Measurements from ENCODE around the gene JPH4. TPM values are rescaled to one million over a fixed set of nuclear protein-coding genes. Genes with fewer than 3 reads are reported as not detected.
A peak's percentile ranks its signal among the peaks of the same experiment; 100 is the strongest.

JPH4 gene
- total and polyA plus RNA-seq, 7 donors, result 0.01 to 0.62 (median 0.13) TPM

GRCh38 chr14:23564181-23564812 lies 14.3 kb downstream of the JPH4 start:
- H3K27ac ChIP-seq, result no peak overlapping the region
- peaks cover 0 to 10% of the 10 kb centered on the region in 2 donors for H3K36me3 ChIP-seq (ENCODE audit: insufficient read depth in 1 of 2, low read depth in 1 of 2)
- WGBS, 3 donors, result 84 to 91% (median 90%) methylated on average over 12 to 13 of the region's 13 CpGs
- H3K4me3 ChIP-seq, result no peak overlapping the region
- TF ChIP-seq, protein P1, sequence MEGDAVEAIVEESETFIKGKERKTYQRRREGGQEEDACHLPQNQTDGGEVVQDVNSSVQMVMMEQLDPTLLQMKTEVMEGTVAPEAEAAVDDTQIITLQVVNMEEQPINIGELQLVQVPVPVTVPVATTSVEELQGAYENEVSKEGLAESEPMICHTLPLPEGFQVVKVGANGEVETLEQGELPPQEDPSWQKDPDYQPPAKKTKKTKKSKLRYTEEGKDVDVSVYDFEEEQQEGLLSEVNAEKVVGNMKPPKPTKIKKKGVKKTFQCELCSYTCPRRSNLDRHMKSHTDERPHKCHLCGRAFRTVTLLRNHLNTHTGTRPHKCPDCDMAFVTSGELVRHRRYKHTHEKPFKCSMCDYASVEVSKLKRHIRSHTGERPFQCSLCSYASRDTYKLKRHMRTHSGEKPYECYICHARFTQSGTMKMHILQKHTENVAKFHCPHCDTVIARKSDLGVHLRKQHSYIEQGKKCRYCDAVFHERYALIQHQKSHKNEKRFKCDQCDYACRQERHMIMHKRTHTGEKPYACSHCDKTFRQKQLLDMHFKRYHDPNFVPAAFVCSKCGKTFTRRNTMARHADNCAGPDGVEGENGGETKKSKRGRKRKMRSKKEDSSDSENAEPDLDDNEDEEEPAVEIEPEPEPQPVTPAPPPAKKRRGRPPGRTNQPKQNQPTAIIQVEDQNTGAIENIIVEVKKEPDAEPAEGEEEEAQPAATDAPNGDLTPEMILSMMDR (IDR thresholded peaks at IDR 0.05), result no peak
- no peak for DNase-seq
- H3K9me3 ChIP-seq, result no peaks in the 10 kb centered on the region
- no peak for ATAC-seq
- intact Hi-C loops (cut with DNase I), result loop anchor here (5.0 to 10.0 kb wide), 2 partner anchors 237 to 299 kb away; no protein-coding TSS in a partner anchor
- no peaks in the 10 kb centered on the region for H3K27me3 ChIP-seq (ENCODE audit: insufficient read depth in 3 of 3, low read length in 2 of 3)
- H3K4me1 ChIP-seq, result peaks cover 3% of the 10 kb centered on the region

DNA sequence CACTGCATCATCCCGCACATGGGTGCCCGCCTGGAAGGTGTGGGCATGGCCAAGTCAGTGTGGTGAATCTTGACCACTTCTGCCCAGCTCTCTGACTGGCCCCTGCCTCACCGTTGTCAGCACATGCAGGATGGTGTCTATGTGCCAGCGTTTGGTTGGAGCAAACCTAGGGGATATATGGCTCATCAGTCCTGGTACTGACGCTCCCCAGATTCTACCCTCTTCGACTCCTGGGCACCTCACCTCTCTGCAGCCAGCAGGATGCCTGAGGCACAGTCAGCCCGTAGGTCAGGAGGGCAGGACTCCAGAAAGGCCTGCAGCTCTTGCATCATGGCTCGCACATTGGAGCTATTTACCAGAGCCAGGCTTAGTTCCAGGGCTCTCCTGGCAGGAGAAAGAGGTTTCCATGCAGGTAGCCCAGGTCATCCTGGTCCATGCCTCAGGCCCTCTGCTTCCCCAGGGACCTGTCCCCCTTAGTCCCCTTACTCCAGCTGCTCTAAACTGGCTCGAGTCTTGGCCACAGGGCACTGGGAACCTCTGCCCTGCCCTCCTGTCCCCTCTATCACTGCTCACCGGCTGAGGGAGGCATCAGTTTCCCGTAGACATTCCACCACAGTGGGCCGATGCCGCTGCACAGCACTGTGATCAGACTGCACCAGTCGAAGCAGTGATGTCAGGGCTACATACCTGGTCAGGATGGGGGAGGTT lies 15.0 kb downstream of the JPH4 start:
- ATAC-seq, result no peak
- H3K36me3 ChIP-seq (ENCODE audit: insufficient read depth in 1 of 2, low read depth in 1 of 2), result peaks cover 0 to 17% of the 10 kb centered on the region in 2 donors

GRCh38 chr14:23562822-23563472 lies 15.6 kb downstream of the JPH4 start:
- 79 to 100% (median 93%) methylated on average over 2 of the region's 2 CpGs for WGBS, 3 donors
- H3K27ac ChIP-seq, result no peak overlapping the region

More for the DNA sequence above, 15.0 kb downstream of the JPH4 start:
- no peak for DNase-seq
- H3K27ac ChIP-seq, result no peak overlapping the region
- no peaks in the 10 kb centered on the region for H3K9me3 ChIP-seq
- TF ChIP-seq, protein P1 (IDR thresholded peaks at IDR 0.05), result no peak
- no peaks in the 10 kb centered on the region for H3K27me3 ChIP-seq (ENCODE audit: insufficient read depth in 3 of 3, low read length in 2 of 3)
- no peak overlapping the region for H3K4me3 ChIP-seq
- 71 to 77% (median 72%) methylated on average over 14 of the region's 14 CpGs for WGBS, 3 donors
- intact Hi-C loops (cut with DNase I), result loop anchor here (2.0 to 10.0 kb wide), 3 partner anchors 81 to 299 kb away; no protein-coding TSS in a partner anchor
- peaks cover 3% of the 10 kb centered on the region for H3K4me1 ChIP-seq

More at GRCh38 chr14:23562822-23563472, 15.6 kb downstream of the JPH4 start:
- TF ChIP-seq, protein P1 (IDR thresholded peaks at IDR 0.05), result peak; percentile 90
- H3K36me3 ChIP-seq (ENCODE audit: insufficient read depth in 1 of 2, low read depth in 1 of 2), result peaks cover 0 to 24% of the 10 kb centered on the region in 2 donors
- DNase-seq (no peak), ATAC-seq (peak; percentile 53 to 69 (median 64))
- H3K9me3 ChIP-seq, result no peaks in the 10 kb centered on the region
- no peaks in the 10 kb centered on the region for H3K27me3 ChIP-seq (ENCODE audit: insufficient read depth in 3 of 3, low read length in 2 of 3)
- peaks cover 4% of the 10 kb centered on the region for H3K4me1 ChIP-seq
- intact Hi-C loops (cut with DNase I), result loop anchor here (1.0 to 10.0 kb wide), 4 partner anchors 80 to 298 kb away; no protein-coding TSS in a partner anchor
- H3K4me3 ChIP-seq, result no peak overlapping the region

Data from psoas muscle (tissue), 8 donors.